Hepatocyte (in vitro differentiated cells): ENCODE results near the gene ZNF398. TPM values are rescaled to one million over a fixed set of nuclear protein-coding genes. Genes with fewer than 3 reads are reported as not detected.

ENCODE experiments used
- DNase-seq: peaks from one replicate; pipeline ENCODE4 v3.0.0-alpha.2; 2016; ENCODE audit warnings: low spot score
- H2AFZ ChIP-seq: fragments of 200-600 bp; sonication (generic); 2 replicates; pipeline ENCODE4 v1.6.0; 2016; ENCODE audit warnings: antibody characterized with exemption, mild to moderate bottlenecking
- H3K27ac ChIP-seq: fragments of 200-600 bp; sonication (generic); 2 replicates; pipeline ENCODE4 v1.5.1; 2016; ENCODE audit warnings: mild to moderate bottlenecking
- H3K27me3 ChIP-seq: fragments of 200-600 bp; sonication (generic); 2 replicates; pipeline ENCODE4 v1.6.1; 2016
- H3K36me3 ChIP-seq: fragments of 200-600 bp; sonication (generic); replicated peaks from 2 replicates; pipeline ENCODE4 v1.5.1; 2016; ENCODE audit warnings: low read depth; ENCODE audit not compliant: insufficient read depth
- H3K4me1 ChIP-seq: fragments of 200-600 bp; sonication (generic); 2 replicates; pipeline ENCODE4 v1.5.1; 2016; ENCODE audit warnings: mild to moderate bottlenecking, moderate library complexity; ENCODE audit not compliant: insufficient read depth
- H3K4me2 ChIP-seq: fragments of 200-600 bp; sonication (generic); 2 replicates; pipeline ENCODE4 v1.6.0; 2016
- H3K4me3 ChIP-seq: fragments of 200-600 bp; sonication (generic); 2 replicates; pipeline ENCODE4 v1.5.1; 2016; ENCODE audit warnings: mild to moderate bottlenecking
- H3K79me2 ChIP-seq: fragments of 200-600 bp; sonication (generic); 2 replicates; pipeline ENCODE4 v1.6.0; 2017; ENCODE audit warnings: mild to moderate bottlenecking
- H3K9me2 ChIP-seq: fragments of 200-600 bp; sonication (generic); replicated peaks from 2 replicates; pipeline ENCODE4 v1.6.0; 2017; ENCODE audit warnings: mild to moderate bottlenecking; ENCODE audit not compliant: insufficient read depth
- H3K9me3 ChIP-seq: fragments of 200-600 bp; sonication (generic); 2 replicates; pipeline ENCODE4 v1.5.1; 2016; ENCODE audit warnings: low read depth, mild to moderate bottlenecking
- H4K20me1 ChIP-seq: fragments of 200-600 bp; sonication (generic); 2 replicates; pipeline ENCODE4 v1.6.0; 2016; ENCODE audit warnings: mild to moderate bottlenecking; ENCODE audit not compliant: insufficient read depth, poor library complexity, severe bottlenecking
- CTCF ChIP-seq: fragments of 200-600 bp; sonication (generic); IDR thresholded peaks from 2 replicates; pipeline ENCODE4 v1.5.1; 2016; ENCODE audit warnings: antibody characterized with exemption, mild to moderate bottlenecking; ENCODE audit not compliant: poor library complexity
- EZH2 ChIP-seq: fragments of 200-600 bp; sonication (generic); IDR thresholded peaks from 2 replicates; pipeline ENCODE4 v1.6.1; 2016; ENCODE audit warnings: antibody characterized with exemption, mild to moderate bottlenecking, borderline replicate concordance
- EZH2phosphoT487 ChIP-seq: fragments of 200-600 bp; sonication (generic); IDR thresholded peaks from one replicate; pipeline ENCODE4 v1.6.1; 2018; ENCODE audit warnings: antibody characterized with exemption, mild to moderate bottlenecking, low read depth, moderate library complexity; ENCODE audit not compliant: unreplicated experiment, severe bottlenecking
- WGBS: methylation state at CpG from one replicate; pipeline ENCODE4 v1.1.6; 2016; ENCODE audit warnings: low lambda C conversion rate; ENCODE audit errors: missing lambda C conversion rate; 5-methylcytosine and 5-hydroxymethylcytosine counted together
- polyA plus RNA-seq: library from polyadenylated mRNA; unstranded; fragments of >200 nt; fragmentation: Nextera tagmentation; extraction: Ambion mirVana; gene quantifications from 2 replicates; pipeline ENCODE4 v1.2.1, GENCODE V29; 2016
- total RNA-seq: library from RNA; depleted of rRNA; stranded (reverse); fragments of >200 nt; gene quantifications from 2 replicates; pipeline ENCODE4 v1.2.3, GENCODE V29; 2014

The ZNF398 gene
- total and polyA plus RNA-seq, 2 experiments from 2014 or later: 8.1 to 12.5 TPM

- DNase-seq: no peak
- 94% methylated on average over 21 of the region's 22 CpGs for WGBS
- no peak overlapping the region for H3K4me3 ChIP-seq
- no peak overlapping the region for H3K27ac ChIP-seq
- H3K4me1 ChIP-seq: peaks cover 10% of the 10 kb centered on the region
- TF ChIP-seq EZH2 (no peak), EZH2phosphoT487 (no peak), CTCF (no peak)
- H3K9me2 ChIP-seq: no peaks in the 10 kb centered on the region
- no peaks in the 10 kb centered on the region for H3K36me3 ChIP-seq
- H3K4me2 ChIP-seq: no peak overlapping the region
- peaks cover 66% of the 10 kb centered on the region for H3K79me2 ChIP-seq
- no peaks in the 10 kb centered on the region for H3K27me3 ChIP-seq
- no peak overlapping the region for H2AFZ ChIP-seq
- H4K20me1 ChIP-seq: peaks cover 17% of the 10 kb centered on the region
- no peaks in the 10 kb centered on the region for H3K9me3 ChIP-seq
Measured at GRCh38 chr7:149198161-149198816, 51.0 kb downstream of the ZNF398 start.

- Histone ChIP-seq H3K27ac (no peak overlapping the region), H3K36me3 (no peaks in the 10 kb centered on the region), H3K9me3 (no peaks in the 10 kb centered on the region), H3K4me3 (no peak overlapping the region), H3K4me2 (no peak overlapping the region), H3K79me2 (peaks cover 77% of the 10 kb centered on the region), H2AFZ (no peak overlapping the region), H3K27me3 (no peaks in the 10 kb centered on the region), H3K9me2 (no peaks in the 10 kb centered on the region), H3K4me1 (peaks cover 10% of the 10 kb centered on the region), H4K20me1 (peaks cover 17% of the 10 kb centered on the region)
- no peak for DNase-seq
- WGBS: 98% methylated on average over 6 of the region's 6 CpGs
- TF ChIP-seq CTCF: no peak
- no peak for TF ChIP-seq EZH2phosphoT487
- TF ChIP-seq EZH2: no peak
Measured at GRCh38 chr7:149199234-149199995, 52.2 kb downstream of the ZNF398 start.

- peaks cover 1% of the 10 kb centered on the region for H4K20me1 ChIP-seq
- H3K4me1 ChIP-seq: no peaks in the 10 kb centered on the region
- no peak overlapping the region for H2AFZ ChIP-seq
- peak overlapping the region; percentile 65 for H3K27ac ChIP-seq
- H3K4me2 ChIP-seq: no peak overlapping the region
- no peaks in the 10 kb centered on the region for H3K9me3 ChIP-seq
- peak; percentile 52 for DNase-seq
- TF ChIP-seq EZH2phosphoT487 (no peak), CTCF (no peak), EZH2 (no peak)
- peaks cover 62% of the 10 kb centered on the region for H3K79me2 ChIP-seq
- no peaks in the 10 kb centered on the region for H3K36me3 ChIP-seq
- H3K27me3 ChIP-seq: no peaks in the 10 kb centered on the region
- 86% methylated on average over 6 of the region's 6 CpGs for whole genome bisulfite sequencing
- no peaks in the 10 kb centered on the region for H3K9me2 ChIP-seq
- H3K4me3 ChIP-seq: no peak overlapping the region
Measured at GRCh38 chr7:149202831-149203231, 55.6 kb downstream of the ZNF398 start.
